Measurements from ENCODE around the gene ZNF580. TPM values are rescaled to one million over a fixed set of nuclear protein-coding genes. Genes with fewer than 3 reads are reported as not detected.

The ZNF580 gene
- total RNA-seq, 1 donor from 2014 or later, result 30.7 TPM

GRCh38 chr19:55646889-55647731 is 6.3 kb downstream of the ZNF580 start:
- intact Hi-C loops (cut with DNase I), result no loop called here

GRCh38 chr19:55647732-55648584 is 7.2 kb downstream of the ZNF580 start, which contains the start of gene CCDC106:
CCDC106 (plus strand) TSS chr19:55648212; CDS start chr19:55649047, 835 bp downstream.
- intact Hi-C loops (cut with DNase I), result no loop called here
- no peak for TF ChIP-seq CTCF (IDR thresholded peaks at IDR 0.05)
- peaks cover 13% of the 10 kb centered on the region for H3K36me3 ChIP-seq
- peaks cover 32% of the 10 kb centered on the region for H3K4me1 ChIP-seq
- no peaks in the 10 kb centered on the region for H3K9me3 ChIP-seq
- peak; percentile 66 for ATAC-seq
- peak within 1 kb of the TSS; percentile 64 for H3K27ac ChIP-seq
- H3K27me3 ChIP-seq, result no peaks in the 10 kb centered on the region
- DNase-seq, result peak; percentile 86
- H3K4me3 ChIP-seq, result peak within 1 kb of the TSS; percentile 75

More at GRCh38 chr19:55646889-55647731, 6.3 kb downstream of the ZNF580 start:
- peak overlapping the region; percentile 64 for H3K27ac ChIP-seq
- no peak for DNase-seq
- peak overlapping the region; percentile 75 for H3K4me3 ChIP-seq
- ATAC-seq, result no peak
- peaks cover 13% of the 10 kb centered on the region for H3K36me3 ChIP-seq
- H3K4me1 ChIP-seq, result peaks cover 40% of the 10 kb centered on the region
- no peaks in the 10 kb centered on the region for H3K9me3 ChIP-seq
- no peak for TF ChIP-seq CTCF (IDR thresholded peaks at IDR 0.05)
- H3K27me3 ChIP-seq, result no peaks in the 10 kb centered on the region

GRCh38 chr19:55648585-55649267 is 7.9 kb downstream of the ZNF580 start:
- Histone ChIP-seq H3K4me3 (peak overlapping the region; percentile 75), H3K36me3 (peaks cover 13% of the 10 kb centered on the region), H3K27ac (peak overlapping the region; percentile 64), H3K9me3 (no peaks in the 10 kb centered on the region), H3K4me1 (peaks cover 29% of the 10 kb centered on the region), H3K27me3 (no peaks in the 10 kb centered on the region)
- no peak for TF ChIP-seq CTCF (IDR thresholded peaks at IDR 0.05)
- DNase-seq (no peak), ATAC-seq (no peak)
- intact Hi-C loops (cut with DNase I), result no loop called here

GRCh38 chr19:55649268-55650125 is 8.7 kb downstream of the ZNF580 start:
- H3K36me3 ChIP-seq, result peaks cover 13% of the 10 kb centered on the region
- DNase-seq (no peak), ATAC-seq (no peak)
- no peak for TF ChIP-seq CTCF (IDR thresholded peaks at IDR 0.05)
- intact Hi-C loops (cut with DNase I), result no loop called here
- H3K4me3 ChIP-seq, result peak overlapping the region; percentile 75
- peaks cover 25% of the 10 kb centered on the region for H3K4me1 ChIP-seq
- peak overlapping the region; percentile 64 for H3K27ac ChIP-seq
- no peaks in the 10 kb centered on the region for H3K9me3 ChIP-seq
- H3K27me3 ChIP-seq, result no peaks in the 10 kb centered on the region

Data from upper lobe of right lung (tissue), 1 donor.